Measurements from ENCODE around the gene SLC25A52.
"Not testable (repeated sequence)": the region's sequence is repeated elsewhere in the genome, so short reads cannot be mapped to it uniquely, and the experiment has no call there.

DNA sequence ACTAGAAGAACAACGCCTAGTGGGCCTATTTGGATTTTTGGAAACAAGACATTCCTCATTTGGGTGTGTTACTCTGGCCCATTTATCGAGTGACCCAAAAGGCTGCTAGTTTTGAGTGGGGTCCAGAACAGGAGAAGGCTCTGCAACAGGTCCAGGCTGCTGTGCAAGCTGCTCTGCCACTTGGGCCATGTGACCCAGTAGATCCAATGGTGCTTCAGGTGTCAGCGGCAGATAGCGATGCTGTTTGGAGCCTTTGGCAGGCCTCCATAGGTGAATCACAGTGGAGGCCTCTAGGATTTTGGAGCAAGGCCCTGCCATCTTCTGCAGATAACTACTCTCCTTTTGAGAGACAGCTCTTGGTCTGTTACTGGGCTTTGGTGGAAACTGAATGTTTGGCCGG lies 38.6 kb upstream of the SLC25A52 start:
- TF ChIP-seq, protein P1, sequence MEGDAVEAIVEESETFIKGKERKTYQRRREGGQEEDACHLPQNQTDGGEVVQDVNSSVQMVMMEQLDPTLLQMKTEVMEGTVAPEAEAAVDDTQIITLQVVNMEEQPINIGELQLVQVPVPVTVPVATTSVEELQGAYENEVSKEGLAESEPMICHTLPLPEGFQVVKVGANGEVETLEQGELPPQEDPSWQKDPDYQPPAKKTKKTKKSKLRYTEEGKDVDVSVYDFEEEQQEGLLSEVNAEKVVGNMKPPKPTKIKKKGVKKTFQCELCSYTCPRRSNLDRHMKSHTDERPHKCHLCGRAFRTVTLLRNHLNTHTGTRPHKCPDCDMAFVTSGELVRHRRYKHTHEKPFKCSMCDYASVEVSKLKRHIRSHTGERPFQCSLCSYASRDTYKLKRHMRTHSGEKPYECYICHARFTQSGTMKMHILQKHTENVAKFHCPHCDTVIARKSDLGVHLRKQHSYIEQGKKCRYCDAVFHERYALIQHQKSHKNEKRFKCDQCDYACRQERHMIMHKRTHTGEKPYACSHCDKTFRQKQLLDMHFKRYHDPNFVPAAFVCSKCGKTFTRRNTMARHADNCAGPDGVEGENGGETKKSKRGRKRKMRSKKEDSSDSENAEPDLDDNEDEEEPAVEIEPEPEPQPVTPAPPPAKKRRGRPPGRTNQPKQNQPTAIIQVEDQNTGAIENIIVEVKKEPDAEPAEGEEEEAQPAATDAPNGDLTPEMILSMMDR (IDR thresholded peaks at IDR 0.05; ENCODE audit: borderline replicate concordance, extremely low read depth, low read length, poor library complexity, severe bottlenecking), result not testable (repeated sequence)
- TF ChIP-seq EZH2 (IDR thresholded peaks at IDR 0.05; ENCODE audit: borderline replicate concordance, low read depth, low read length, severe bottlenecking), result not testable (repeated sequence)

All from DND-41 (cell line).